Esophagus squamous epithelium (tissue), 4 donors: Measurements from ENCODE around the gene CCND2.

Experiments
- POLR2A ChIP-seq, 4 donors: fragments of 450-650 bp; IDR thresholded peaks; one replicate each; pipeline ENCODE4 v1.6.1; 2017; ENCODE audit warnings: antibody characterized with exemption in 4 of 4, mild to moderate bottlenecking in 4 of 4, moderate library complexity in 3 of 4
- TF ChIP-seq, protein P1 (sequence below), 6 experiments: fragments of 450-650 bp in 4 of 6; fragments of 200-600 bp in 2 of 6; sonication (generic) in 2 of 6; IDR thresholded peaks; one replicate each; pipeline ENCODE4 v1.5.1; 2016 to 2019; ENCODE audit warnings: antibody characterized with exemption in 6 of 6, mild to moderate bottlenecking in 4 of 6, moderate library complexity in 4 of 6

DNA sequence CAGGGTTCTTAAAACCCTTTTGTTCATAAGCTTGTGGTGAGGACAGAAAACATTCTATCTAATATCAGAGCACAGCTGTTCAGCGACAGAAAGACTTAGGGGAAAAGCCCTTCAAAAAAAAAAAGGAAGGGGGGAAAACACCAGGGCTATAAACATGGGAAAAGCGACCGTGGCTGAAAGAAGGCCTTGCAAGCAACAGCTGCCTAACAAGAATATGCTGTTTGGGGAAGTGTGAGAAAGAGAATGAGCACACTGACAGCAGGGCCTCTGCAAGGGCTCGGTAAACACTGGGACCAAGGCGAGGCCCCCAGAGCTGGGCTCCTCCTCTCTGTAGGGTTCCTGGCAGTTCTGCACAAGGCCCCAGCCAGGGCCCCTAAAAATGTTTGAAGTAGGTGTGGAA, 27.4 kb upstream of the CCND2 start:
- TF ChIP-seq, protein P1, sequence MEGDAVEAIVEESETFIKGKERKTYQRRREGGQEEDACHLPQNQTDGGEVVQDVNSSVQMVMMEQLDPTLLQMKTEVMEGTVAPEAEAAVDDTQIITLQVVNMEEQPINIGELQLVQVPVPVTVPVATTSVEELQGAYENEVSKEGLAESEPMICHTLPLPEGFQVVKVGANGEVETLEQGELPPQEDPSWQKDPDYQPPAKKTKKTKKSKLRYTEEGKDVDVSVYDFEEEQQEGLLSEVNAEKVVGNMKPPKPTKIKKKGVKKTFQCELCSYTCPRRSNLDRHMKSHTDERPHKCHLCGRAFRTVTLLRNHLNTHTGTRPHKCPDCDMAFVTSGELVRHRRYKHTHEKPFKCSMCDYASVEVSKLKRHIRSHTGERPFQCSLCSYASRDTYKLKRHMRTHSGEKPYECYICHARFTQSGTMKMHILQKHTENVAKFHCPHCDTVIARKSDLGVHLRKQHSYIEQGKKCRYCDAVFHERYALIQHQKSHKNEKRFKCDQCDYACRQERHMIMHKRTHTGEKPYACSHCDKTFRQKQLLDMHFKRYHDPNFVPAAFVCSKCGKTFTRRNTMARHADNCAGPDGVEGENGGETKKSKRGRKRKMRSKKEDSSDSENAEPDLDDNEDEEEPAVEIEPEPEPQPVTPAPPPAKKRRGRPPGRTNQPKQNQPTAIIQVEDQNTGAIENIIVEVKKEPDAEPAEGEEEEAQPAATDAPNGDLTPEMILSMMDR (IDR thresholded peaks at IDR 0.05), result no peak
- no peak for TF ChIP-seq POLR2A (IDR thresholded peaks at IDR 0.05)
